GM12875 (cell line): Measurements from ENCODE around the gene ARL14.

Experiments
- H3K4me3 ChIP-seq: one replicate; pipeline ENCODE4 v1.5.1; 2011; ENCODE audit warnings: low read depth, low read length, control low read depth
- TF ChIP-seq, protein P1 (sequence below): IDR thresholded peaks from 2 replicates; pipeline ENCODE4 v1.5.1; 2011; ENCODE audit warnings: low read depth, mild to moderate bottlenecking, control low read depth, inconsistent platforms, low read length, moderate library complexity, borderline replicate concordance; ENCODE audit not compliant: insufficient read depth

ARL14 gene

DNA sequence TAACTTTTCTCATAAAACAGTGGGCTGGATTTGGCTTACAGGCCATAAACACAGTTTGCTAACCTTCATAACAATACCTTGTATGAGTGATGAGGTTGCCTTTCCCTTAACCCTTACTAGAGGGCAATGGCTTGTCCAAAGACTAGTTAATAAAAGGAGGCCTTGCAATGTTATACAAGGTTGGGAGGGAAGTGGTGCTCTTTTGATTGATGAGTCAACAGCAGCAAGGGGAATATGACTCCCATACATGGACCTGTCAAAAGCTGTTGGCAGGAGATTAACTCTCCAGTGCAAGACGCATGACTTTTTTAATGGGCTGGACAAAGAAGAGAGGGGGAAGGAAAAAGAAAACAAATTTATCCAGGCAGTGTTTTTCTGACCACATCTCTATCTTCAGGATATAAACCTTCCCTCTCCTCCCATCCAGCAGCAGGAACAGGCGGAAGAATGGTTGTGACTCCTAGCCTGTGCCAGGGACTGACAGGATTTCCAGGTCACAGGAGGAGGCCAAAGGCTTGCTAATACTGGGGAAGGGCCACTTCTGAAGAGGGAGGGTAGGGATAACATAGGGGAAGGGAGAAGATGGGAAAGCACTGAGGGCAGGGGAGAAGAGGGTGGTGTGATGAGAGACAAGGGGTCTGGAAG lies 35.2 kb upstream of the ARL14 start:
- H3K4me3 ChIP-seq: no peak overlapping the region
- TF ChIP-seq, protein P1, sequence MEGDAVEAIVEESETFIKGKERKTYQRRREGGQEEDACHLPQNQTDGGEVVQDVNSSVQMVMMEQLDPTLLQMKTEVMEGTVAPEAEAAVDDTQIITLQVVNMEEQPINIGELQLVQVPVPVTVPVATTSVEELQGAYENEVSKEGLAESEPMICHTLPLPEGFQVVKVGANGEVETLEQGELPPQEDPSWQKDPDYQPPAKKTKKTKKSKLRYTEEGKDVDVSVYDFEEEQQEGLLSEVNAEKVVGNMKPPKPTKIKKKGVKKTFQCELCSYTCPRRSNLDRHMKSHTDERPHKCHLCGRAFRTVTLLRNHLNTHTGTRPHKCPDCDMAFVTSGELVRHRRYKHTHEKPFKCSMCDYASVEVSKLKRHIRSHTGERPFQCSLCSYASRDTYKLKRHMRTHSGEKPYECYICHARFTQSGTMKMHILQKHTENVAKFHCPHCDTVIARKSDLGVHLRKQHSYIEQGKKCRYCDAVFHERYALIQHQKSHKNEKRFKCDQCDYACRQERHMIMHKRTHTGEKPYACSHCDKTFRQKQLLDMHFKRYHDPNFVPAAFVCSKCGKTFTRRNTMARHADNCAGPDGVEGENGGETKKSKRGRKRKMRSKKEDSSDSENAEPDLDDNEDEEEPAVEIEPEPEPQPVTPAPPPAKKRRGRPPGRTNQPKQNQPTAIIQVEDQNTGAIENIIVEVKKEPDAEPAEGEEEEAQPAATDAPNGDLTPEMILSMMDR: no peak

DNA sequence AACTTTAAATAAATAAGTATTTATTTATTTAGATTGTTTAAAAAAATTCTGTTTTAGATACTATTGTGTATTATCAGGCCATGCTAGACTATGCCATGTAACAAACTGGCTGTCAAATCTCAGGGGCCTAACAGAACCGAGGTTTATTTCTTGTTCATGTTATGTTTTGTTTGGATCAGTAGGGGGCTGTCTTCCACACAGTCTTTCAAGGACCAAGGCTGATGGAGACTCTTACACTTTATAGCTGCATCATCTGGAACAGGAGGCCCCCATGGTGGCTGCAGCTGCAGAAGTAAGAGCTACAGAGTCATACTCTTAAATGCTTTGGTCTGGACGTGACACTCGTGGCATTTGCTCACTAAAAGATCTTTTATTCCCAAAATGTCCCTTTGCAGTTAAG lies 33.0 kb upstream of the ARL14 start:
- TF ChIP-seq, protein P1: peak; percentile 28; the same call in 1 of the 2 replicates
- H3K4me3 ChIP-seq: no peak overlapping the region

DNA sequence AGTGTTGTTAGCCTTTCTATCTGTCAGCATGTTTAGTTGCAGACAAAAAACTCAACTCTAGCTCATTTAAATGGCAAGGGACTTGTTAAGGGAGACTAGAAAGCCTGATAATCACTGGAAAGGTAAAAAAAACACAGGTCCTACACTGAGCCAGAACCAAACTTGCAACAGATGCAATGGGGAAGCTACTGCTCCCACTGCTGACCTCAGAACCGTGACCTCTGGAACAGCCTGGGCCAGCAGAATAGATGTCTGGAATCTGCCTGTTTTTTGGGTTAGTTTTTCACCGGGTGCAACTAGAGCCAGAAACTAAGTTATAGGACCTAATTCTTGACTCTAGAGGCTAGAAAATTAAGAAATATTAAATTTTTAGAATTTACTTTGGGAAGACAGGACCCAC lies 32.5 kb upstream of the ARL14 start:
- TF ChIP-seq, protein P1: no peak
- no peak overlapping the region for H3K4me3 ChIP-seq

DNA sequence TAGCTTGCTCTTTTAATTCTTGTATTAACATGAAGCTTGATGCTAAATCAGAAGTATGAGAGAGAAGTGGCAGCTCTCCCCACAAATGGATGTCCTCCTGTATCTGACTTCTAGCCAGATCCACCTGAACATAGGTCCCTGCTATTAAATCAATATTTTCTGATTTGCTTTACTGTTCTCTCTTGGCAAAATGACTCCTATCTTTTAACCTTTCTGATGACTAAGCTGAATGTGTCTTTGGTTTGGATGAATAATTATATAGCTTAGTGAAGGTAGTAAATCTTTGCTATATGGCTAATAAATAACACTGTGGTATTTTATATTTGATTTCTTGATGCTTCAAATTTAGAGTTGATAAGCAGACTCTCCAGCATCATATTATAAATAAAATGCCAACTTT lies 28.3 kb upstream of the ARL14 start:
- H3K4me3 ChIP-seq: no peak overlapping the region
- TF ChIP-seq, protein P1: no peak

DNA sequence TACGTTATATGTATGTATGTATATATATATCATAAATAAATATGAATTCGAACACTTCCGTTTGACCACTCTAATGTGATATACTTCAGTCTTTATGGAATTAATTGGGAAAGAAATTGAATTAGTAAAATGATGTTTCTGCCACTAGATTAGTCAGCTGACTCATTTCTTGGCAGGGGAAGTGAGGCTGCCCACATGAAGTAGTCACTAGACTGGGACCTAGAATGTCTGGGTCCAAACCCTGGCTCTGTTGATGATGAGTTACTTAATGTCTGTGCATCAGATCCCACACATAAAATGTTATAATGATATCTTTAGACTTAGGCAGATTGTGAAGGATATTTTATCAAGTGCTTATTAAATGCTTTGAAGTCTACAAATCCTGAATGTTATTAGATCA lies 27.4 kb upstream of the ARL14 start:
- TF ChIP-seq, protein P1: no peak
- no peak overlapping the region for H3K4me3 ChIP-seq

DNA sequence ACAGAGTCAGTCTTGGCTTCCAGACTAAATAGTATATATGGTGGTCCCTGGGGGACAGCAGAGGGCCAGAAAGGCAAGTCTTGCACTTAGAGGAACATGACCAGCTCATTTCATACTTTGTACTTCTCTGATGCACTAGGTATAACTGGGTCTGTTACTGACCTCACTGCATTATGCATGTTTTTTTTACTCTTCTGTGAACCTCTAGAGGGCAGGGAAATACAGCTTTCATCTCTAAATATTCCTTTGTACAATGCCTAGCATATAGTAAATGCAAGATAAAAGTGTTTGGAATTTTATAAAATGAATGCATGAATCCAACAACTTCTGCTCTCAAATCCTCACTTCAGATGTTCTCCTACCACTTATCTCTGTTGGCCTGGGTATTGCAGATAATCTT lies 23.4 kb upstream of the ARL14 start:
- no peak overlapping the region for H3K4me3 ChIP-seq
- TF ChIP-seq, protein P1: no peak

DNA sequence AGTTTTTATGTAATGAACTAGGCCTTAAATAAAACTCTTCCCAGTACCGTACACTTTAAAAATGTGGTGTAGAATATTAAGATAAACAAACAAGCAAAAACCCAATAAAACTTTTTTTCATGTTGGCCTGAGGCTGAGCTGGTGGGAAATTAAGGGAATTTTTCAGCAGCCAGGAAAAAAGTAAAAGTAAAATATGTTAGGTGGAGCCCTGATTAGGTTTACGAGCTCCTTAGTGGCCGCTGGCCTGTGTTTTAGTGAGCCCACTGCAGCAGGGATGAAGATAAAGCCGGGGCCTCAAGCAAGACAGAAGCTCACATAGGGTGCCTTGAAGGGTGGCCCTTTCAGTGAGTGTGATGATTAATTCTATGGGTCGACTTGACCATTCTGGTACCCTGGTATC lies 16.1 kb upstream of the ARL14 start:
- TF ChIP-seq, protein P1: no peak
- no peak overlapping the region for H3K4me3 ChIP-seq
